H1 (cell line): Measurements from ENCODE around the gene C6orf163. TPM values are rescaled to one million over a fixed set of nuclear protein-coding genes. Genes with fewer than 3 reads are reported as not detected.

Experiments
- CTCF ChIA-PET: fragments of 300-600 bp; sonication (Branson Sonifier 250); formaldehyde crosslinking; loops from one replicate; lab custom pipeline; 2021; ENCODE audit not compliant: partially characterized antibody; lab: Charles Lee
- POLR2A ChIA-PET: fragments of 300-600 bp; sonication (Branson Sonifier 250); formaldehyde crosslinking; loops from one replicate; lab custom pipeline; 2021; ENCODE audit warnings: inconsistent platforms; ENCODE audit not compliant: partially characterized antibody; lab: Charles Lee
- DNase-seq, 2 experiments: peaks; one replicate each; pipeline versions ENCODE4 v3.0.0 to v3.0.0-alpha.2; 2010 to 2022; ENCODE audit warnings: low spot score in 2 of 2, low read depth in 1 of 2, mixed read lengths in 1 of 2
- FAIRE-seq: peaks from 2 replicates; lab custom pipeline; 2011; peaks lifted over from hg19 to GRCh38; lab: Jason Lieb, UNC
- H2AFZ ChIP-seq: 2 replicates; pipeline ENCODE4 v1.8.1; 2012; ENCODE audit warnings: low read length, inconsistent platforms
- H2AK5ac ChIP-seq: 2 replicates; pipeline ENCODE4 v1.6.1; 2013; ENCODE audit warnings: low read depth, low read length
- H2BK120ac ChIP-seq: replicated peaks from 2 replicates; pipeline ENCODE3; 2013; ENCODE audit warnings: low read depth, low read length, inconsistent platforms
- H2BK12ac ChIP-seq: 2 replicates; pipeline ENCODE4 v1.6.1; 2013; ENCODE audit warnings: low read depth, low read length
- H2BK15ac ChIP-seq: 2 replicates; pipeline ENCODE4 v1.6.1; 2013; ENCODE audit warnings: low read length
- H2BK20ac ChIP-seq: 2 replicates; pipeline ENCODE4 v1.6.1; 2013; ENCODE audit warnings: low read length
- H2BK5ac ChIP-seq: 2 replicates; pipeline ENCODE4 v1.6.1; 2013; ENCODE audit warnings: low read depth, low read length
- H3K14ac ChIP-seq: 2 replicates; pipeline ENCODE4 v1.6.1; 2013; ENCODE audit warnings: inconsistent platforms; ENCODE audit not compliant: insufficient read length
- H3K18ac ChIP-seq: 2 replicates; pipeline ENCODE4 v1.6.1; 2013; ENCODE audit warnings: low read length; ENCODE audit errors: extremely low read depth
- H3K23ac ChIP-seq: 2 replicates; pipeline ENCODE4 v1.6.1; 2013; ENCODE audit warnings: inconsistent platforms; ENCODE audit not compliant: insufficient read length
- H3K23me2 ChIP-seq: 2 replicates; pipeline ENCODE4 v1.6.1; 2013; ENCODE audit warnings: low read depth, low read length
- H3K27ac ChIP-seq: 2 replicates; pipeline ENCODE4 v1.6.1; 2011; ENCODE audit warnings: low read depth, low read length, inconsistent platforms
- H3K27me3 ChIP-seq, 4 experiments: replicated peaks in 1 of 4; 1 replicate in 1 of 4; 2 replicates in 3 of 4; pipeline versions ENCODE4 v1.6.1 to v1.8.1; 2011 to 2013; ENCODE audit warnings: low read length in 3 of 4, mild to moderate bottlenecking in 3 of 4, inconsistent platforms in 2 of 4, mixed read lengths in 2 of 4, moderate library complexity in 1 of 4; ENCODE audit not compliant: control insufficient read depth in 3 of 4, insufficient read depth in 3 of 4; ENCODE audit errors: extremely low read depth in 1 of 4
- H3K36me3 ChIP-seq, 4 experiments: 2 replicates each; pipeline versions ENCODE4 v1.6.1 to v1.8.1; 2011 to 2013; ENCODE audit warnings: mild to moderate bottlenecking in 4 of 4, low read length in 3 of 4, moderate library complexity in 2 of 4, control low read depth in 1 of 4, inconsistent platforms in 1 of 4; ENCODE audit not compliant: insufficient read depth in 4 of 4, control insufficient read depth in 2 of 4
- H3K4ac ChIP-seq: replicated peaks from 2 replicates; pipeline ENCODE3; 2013; ENCODE audit warnings: low read length, low read depth, mixed read lengths, inconsistent platforms; ENCODE audit not compliant: insufficient read length
- H3K4me1 ChIP-seq, 4 experiments: replicated peaks in 1 of 4; 1 replicate in 1 of 4; 2 replicates in 3 of 4; pipeline versions ENCODE4 v1.6.1 to v1.8.1; 2011 to 2013; ENCODE audit warnings: low read length in 3 of 4, inconsistent platforms in 2 of 4, mixed read lengths in 1 of 4; ENCODE audit not compliant: insufficient read depth in 4 of 4, control insufficient read depth in 3 of 4
- H3K4me2 ChIP-seq, 2 experiments: 2 replicates each; pipeline versions ENCODE4 v1.6.1 to v1.8.1; 2011 to 2013; ENCODE audit warnings: low read depth in 2 of 2, low read length in 2 of 2, control low read depth in 1 of 2, inconsistent platforms in 1 of 2, mild to moderate bottlenecking in 1 of 2; ENCODE audit not compliant: insufficient read depth in 1 of 2
- H3K4me3 ChIP-seq, 4 experiments: fragments of 200-600, 300-600 bp in 1 of 4; sonication (generic), shearing (Covaris generic), sonication (Bioruptor Twin) in 1 of 4; 2 replicates each; pipeline versions ENCODE4 v1.5.1 to v1.8.1; 2011 to 2016; ENCODE audit warnings: low read length in 4 of 4, low read depth in 3 of 4, control low read depth in 2 of 4, inconsistent platforms in 2 of 4, mild to moderate bottlenecking in 2 of 4, mixed read lengths in 1 of 4, moderate library complexity in 1 of 4; ENCODE audit not compliant: insufficient read depth in 2 of 4; ENCODE audit errors: extremely low read depth in 1 of 4
- H3K56ac ChIP-seq: replicated peaks from 2 replicates; pipeline ENCODE3; 2013; ENCODE audit warnings: low read depth, mild to moderate bottlenecking, mixed read lengths, low read length, inconsistent platforms; ENCODE audit not compliant: insufficient read length
- H3K79me1 ChIP-seq: 2 replicates; pipeline ENCODE4 v1.6.1; 2013; ENCODE audit warnings: low read depth, low read length, control low read depth
- H3K79me2 ChIP-seq, 2 experiments: 2 replicates each; pipeline versions ENCODE4 v1.6.1 to v1.8.1; 2012 to 2013; ENCODE audit warnings: low read length in 2 of 2, mild to moderate bottlenecking in 2 of 2, inconsistent platforms in 1 of 2; ENCODE audit not compliant: insufficient read depth in 2 of 2, control insufficient read depth in 1 of 2
- H3K9ac ChIP-seq, 4 experiments: replicated peaks in 1 of 4; 1 replicate in 1 of 4; 2 replicates in 3 of 4; pipeline versions ENCODE4 v1.6.1 to v1.8.1; 2011 to 2013; ENCODE audit warnings: low read depth in 3 of 4, low read length in 3 of 4, control low read depth in 2 of 4, mild to moderate bottlenecking in 2 of 4, moderate library complexity in 2 of 4, inconsistent platforms in 1 of 4; ENCODE audit errors: extremely low read depth in 1 of 4
- H3K9me3 ChIP-seq, 2 experiments: 2 replicates each; pipeline versions ENCODE4 v1.6.1 to v1.8.1; 2012 to 2013; ENCODE audit warnings: mild to moderate bottlenecking in 2 of 2, moderate library complexity in 2 of 2, control low read depth in 1 of 2, inconsistent platforms in 1 of 2, low read depth in 1 of 2, low read length in 1 of 2, mixed read lengths in 1 of 2; ENCODE audit not compliant: insufficient read depth in 2 of 2
- H4K20me1 ChIP-seq, 2 experiments: replicated peaks in 1 of 2; 2 replicates each; pipeline versions ENCODE3 to v1.8.1; 2011 to 2013; ENCODE audit warnings: inconsistent platforms in 2 of 2, low read length in 2 of 2, mild to moderate bottlenecking in 1 of 2; ENCODE audit not compliant: insufficient read depth in 2 of 2, control insufficient read depth in 1 of 2
- H4K5ac ChIP-seq: 2 replicates; pipeline ENCODE4 v1.6.1; 2013; ENCODE audit warnings: low read length, low read depth, mixed read lengths, inconsistent platforms; ENCODE audit not compliant: insufficient read length
- H4K8ac ChIP-seq: 2 replicates; pipeline ENCODE4 v1.8.0; 2013; ENCODE audit warnings: mild to moderate bottlenecking, moderate library complexity, low read length, inconsistent platforms; ENCODE audit not compliant: insufficient read depth; ENCODE audit errors: extremely low read depth
- H4K91ac ChIP-seq: replicated peaks from 2 replicates; pipeline ENCODE3; 2013; ENCODE audit warnings: low read length, mixed read lengths, inconsistent platforms; ENCODE audit not compliant: insufficient read length
- ASH2L ChIP-seq: fragments of 200-600, 300-600 bp; sonication (generic); IDR thresholded peaks from one replicate; pipeline ENCODE4 v1.7.1; 2017; ENCODE audit warnings: low read length
- BRCA1 ChIP-seq: IDR thresholded peaks from 2 replicates; pipeline ENCODE4 v1.6.1; 2012; ENCODE audit warnings: low read depth, low read length, improper control_type of control experiment
- CEBPB ChIP-seq: IDR thresholded peaks from 2 replicates; pipeline ENCODE4 v1.6.1; 2012; ENCODE audit warnings: low read depth, low read length
- HDAC2 ChIP-seq, 2 experiments: fragments of 300-600 bp in 1 of 2; sonication (generic) in 1 of 2; IDR thresholded peaks; 2 replicates each; pipeline ENCODE4 v1.6.1; 2011 to 2012; ENCODE audit warnings: low read depth in 2 of 2, low read length in 2 of 2, mild to moderate bottlenecking in 2 of 2, moderate library complexity in 2 of 2, borderline replicate concordance in 1 of 2, inconsistent platforms in 1 of 2
- NANOG ChIP-seq: IDR thresholded peaks from 2 replicates; pipeline ENCODE4 v1.6.1; 2011; ENCODE audit warnings: low read length, low read depth, mild to moderate bottlenecking, inconsistent platforms; ENCODE audit not compliant: insufficient read depth, poor library complexity, severe bottlenecking
- PHF8 ChIP-seq: fragments of 200-600 bp; sonication (generic); conservative IDR thresholded peaks from 2 replicates; pipeline ENCODE4 v1.7.1; 2012; ENCODE audit warnings: low read depth, mild to moderate bottlenecking, inconsistent platforms, low read length, moderate library complexity
- SIN3A ChIP-seq, 2 experiments: IDR thresholded peaks in 1 of 2; conservative IDR thresholded peaks in 1 of 2; 2 replicates each; pipeline ENCODE4 v1.6.1; 2011 to 2012; ENCODE audit warnings: low read length in 2 of 2, improper control_type of control experiment in 1 of 2, low read depth in 1 of 2, mild to moderate bottlenecking in 1 of 2
- SIRT6 ChIP-seq: IDR thresholded peaks from one replicate; pipeline ENCODE4 v1.7.1; 2012; ENCODE audit warnings: low read length, inconsistent platforms
- SRF ChIP-seq: IDR thresholded peaks from 2 replicates; pipeline ENCODE4 v1.6.1; 2011; ENCODE audit warnings: mild to moderate bottlenecking, low read depth, low read length, moderate library complexity
- WGBS, 2 experiments: shearing (Covaris generic) in 1 of 2; methylation state at CpG; one replicate each; pipeline versions ENCODE4 v1.1.6 to v1.1.7; 2013 to 2015; ENCODE audit warnings: low lambda C conversion rate in 2 of 2, mixed read lengths in 2 of 2, inconsistent platforms in 1 of 2, low coverage in 1 of 2, missing lambda C conversion rate in 1 of 2; ENCODE audit not compliant: insufficient replicate concordance in 2 of 2, insufficient coverage in 1 of 2, insufficient read length in 1 of 2; ENCODE audit errors: extremely low coverage in 1 of 2, missing lambda C conversion rate in 1 of 2; 5-methylcytosine and 5-hydroxymethylcytosine counted together
- polyA plus RNA-seq, 7 experiments: library from polyadenylated mRNA; depleted of rRNA in 3 of 7; stranded (reverse) in 5 of 7; unstranded in 2 of 7; fragments of >200 nt in 5 of 7; fragments of 200-250 nt in 2 of 7; gene quantifications; 1 replicate in 5 of 7; 2 replicates in 1 of 7; 4 replicates in 1 of 7; pipeline versions ENCODE4 v1.2.1 to v1.2.3, GENCODE V29; 2011 to 2013; ENCODE audit warnings: missing spikeins in 2 of 7, mixed read lengths in 2 of 7
- total RNA-seq: library from RNA; stranded (reverse); fragmentation: NEBNext Ultra II Directional; extraction: Animal tissue kit (Norgen Biotek cat#: 25700); gene quantifications from 2 replicates; pipeline ENCODE4 v1.2.1, GENCODE V29; 2021
- TF ChIP-seq, protein P1 (sequence below): IDR thresholded peaks from 2 replicates; pipeline ENCODE4 v1.6.1; 2011; ENCODE audit warnings: low read length, improper control_type of control experiment
- TF ChIP-seq, protein P2 (sequence below), 3 experiments: IDR thresholded peaks; 1 replicate in 2 of 3; 2 replicates in 1 of 3; pipeline versions ENCODE4 v1.5.1 to v1.6.1; 2011; ENCODE audit warnings: low read length in 3 of 3, mild to moderate bottlenecking in 3 of 3, inconsistent platforms in 2 of 3, low read depth in 1 of 3, moderate library complexity in 1 of 3; ENCODE audit not compliant: insufficient read depth in 1 of 3; ENCODE audit errors: control extremely low read depth in 1 of 3

The C6orf163 gene
- total and polyA plus RNA-seq, 2 of the 8 experiments (the other 6 are each of a cell fraction or from before 2014, with no cell fraction given), result 0.36 to 1.5 TPM

DNA sequence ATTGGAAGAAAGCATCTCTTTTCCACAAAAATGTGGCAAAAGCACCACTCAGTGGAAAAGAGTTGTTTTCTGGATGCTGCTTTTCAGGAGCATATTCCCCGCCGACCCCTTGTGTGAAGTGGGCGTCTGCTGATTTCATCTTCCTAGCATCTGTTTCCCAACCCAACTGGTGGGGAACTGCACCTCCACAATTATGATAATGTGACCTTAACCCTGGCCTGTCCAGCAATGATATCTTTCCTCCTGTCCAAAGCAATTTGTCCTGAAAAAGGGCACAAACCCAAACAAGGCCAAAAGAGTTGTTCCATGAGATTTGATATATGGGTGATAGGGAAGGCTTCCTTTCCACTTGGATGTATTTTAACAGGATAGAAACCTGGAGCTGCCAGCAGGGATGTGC, 29.5 kb upstream of the C6orf163 start:
- DNase-seq (no peak), FAIRE-seq (no peak)
- no peak overlapping the region for H3K4me2 ChIP-seq
- no peak overlapping the region for H3K18ac ChIP-seq
- no peaks in the 10 kb centered on the region for H3K79me2 ChIP-seq
- no peak overlapping the region for H3K4me3 ChIP-seq
- no peak overlapping the region for H3K9ac ChIP-seq
- no peak overlapping the region for H4K91ac ChIP-seq
- H4K5ac ChIP-seq, result no peak overlapping the region
- POLR2A ChIA-PET, result no interaction called here
- H3K4ac ChIP-seq, result no peak overlapping the region
- no peak overlapping the region for H4K8ac ChIP-seq
- H2AK5ac ChIP-seq, result no peak overlapping the region
- no peaks in the 10 kb centered on the region for H3K23me2 ChIP-seq
- H3K14ac ChIP-seq, result no peak overlapping the region
- H3K23ac ChIP-seq, result no peak overlapping the region
- H3K79me1 ChIP-seq, result no peaks in the 10 kb centered on the region
- no peak overlapping the region for H2BK15ac ChIP-seq
- no peak overlapping the region for H2BK20ac ChIP-seq
- CTCF ChIA-PET, result no interaction called here
- H2BK12ac ChIP-seq, result no peak overlapping the region
- no peak overlapping the region for H3K27ac ChIP-seq
- H3K36me3 ChIP-seq, result no peaks in the 10 kb centered on the region
- no peaks in the 10 kb centered on the region for H3K9me3 ChIP-seq
- no peak overlapping the region for H2AFZ ChIP-seq
- H3K4me1 ChIP-seq, result no peaks in the 10 kb centered on the region
- no peak overlapping the region for H2BK120ac ChIP-seq
- no peak overlapping the region for H3K56ac ChIP-seq
- no peaks in the 10 kb centered on the region for H3K27me3 ChIP-seq
- WGBS, 2 experiments, result 95% methylated on average over 3 of the region's 3 CpGs; no CpG with 5 or more reads in 1 of the 2 experiments
- H2BK5ac ChIP-seq, result no peak overlapping the region
- H4K20me1 ChIP-seq, result no peaks in the 10 kb centered on the region
- no peak for TF ChIP-seq HDAC2 (IDR thresholded peaks at IDR 0.05; ENCODE audit: borderline replicate concordance in 1 of 2, low read depth in 2 of 2, low read length in 2 of 2)
- TF ChIP-seq SRF, result no peak
- TF ChIP-seq PHF8, result no peak
- no peak for TF ChIP-seq ASH2L
- TF ChIP-seq, protein P1, sequence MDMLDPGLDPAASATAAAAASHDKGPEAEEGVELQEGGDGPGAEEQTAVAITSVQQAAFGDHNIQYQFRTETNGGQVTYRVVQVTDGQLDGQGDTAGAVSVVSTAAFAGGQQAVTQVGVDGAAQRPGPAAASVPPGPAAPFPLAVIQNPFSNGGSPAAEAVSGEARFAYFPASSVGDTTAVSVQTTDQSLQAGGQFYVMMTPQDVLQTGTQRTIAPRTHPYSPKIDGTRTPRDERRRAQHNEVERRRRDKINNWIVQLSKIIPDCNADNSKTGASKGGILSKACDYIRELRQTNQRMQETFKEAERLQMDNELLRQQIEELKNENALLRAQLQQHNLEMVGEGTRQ, result no peak
- TF ChIP-seq SIRT6, result no peak
- TF ChIP-seq NANOG, result no peak
- TF ChIP-seq SIN3A (conservative IDR thresholded peaks at IDR 0.05 in 1 of 2, IDR thresholded peaks at IDR 0.05 in 1 of 2; ENCODE audit: low read depth in 1 of 2, low read length in 2 of 2), result no peak
- no peak for TF ChIP-seq CEBPB
- TF ChIP-seq, protein P2, sequence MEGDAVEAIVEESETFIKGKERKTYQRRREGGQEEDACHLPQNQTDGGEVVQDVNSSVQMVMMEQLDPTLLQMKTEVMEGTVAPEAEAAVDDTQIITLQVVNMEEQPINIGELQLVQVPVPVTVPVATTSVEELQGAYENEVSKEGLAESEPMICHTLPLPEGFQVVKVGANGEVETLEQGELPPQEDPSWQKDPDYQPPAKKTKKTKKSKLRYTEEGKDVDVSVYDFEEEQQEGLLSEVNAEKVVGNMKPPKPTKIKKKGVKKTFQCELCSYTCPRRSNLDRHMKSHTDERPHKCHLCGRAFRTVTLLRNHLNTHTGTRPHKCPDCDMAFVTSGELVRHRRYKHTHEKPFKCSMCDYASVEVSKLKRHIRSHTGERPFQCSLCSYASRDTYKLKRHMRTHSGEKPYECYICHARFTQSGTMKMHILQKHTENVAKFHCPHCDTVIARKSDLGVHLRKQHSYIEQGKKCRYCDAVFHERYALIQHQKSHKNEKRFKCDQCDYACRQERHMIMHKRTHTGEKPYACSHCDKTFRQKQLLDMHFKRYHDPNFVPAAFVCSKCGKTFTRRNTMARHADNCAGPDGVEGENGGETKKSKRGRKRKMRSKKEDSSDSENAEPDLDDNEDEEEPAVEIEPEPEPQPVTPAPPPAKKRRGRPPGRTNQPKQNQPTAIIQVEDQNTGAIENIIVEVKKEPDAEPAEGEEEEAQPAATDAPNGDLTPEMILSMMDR (IDR thresholded peaks at IDR 0.05; ENCODE audit: control extremely low read depth in 1 of 3, insufficient read depth in 1 of 3, low read depth in 1 of 3, low read length in 3 of 3), result no peak
- TF ChIP-seq BRCA1, result no peak
